DOHH2 (cell line): ENCODE results near the gene LRRC8E.

Experiments
- EZH2phosphoT487 ChIP-seq: fragments of 200-600 bp; sonication (generic); IDR thresholded peaks from 2 replicates; pipeline ENCODE4 v1.6.1; 2017; ENCODE audit warnings: borderline replicate concordance, mild to moderate bottlenecking, antibody characterized with exemption, low read length, moderate library complexity, mixed read lengths
- TF ChIP-seq, protein P1 (sequence below): fragments of 200-600 bp; sonication (generic); IDR thresholded peaks from one replicate; pipeline ENCODE4 v1.5.1; 2014; ENCODE audit warnings: antibody characterized with exemption, mild to moderate bottlenecking, low read depth, low read length; ENCODE audit not compliant: poor library complexity, severe bottlenecking

DNA sequence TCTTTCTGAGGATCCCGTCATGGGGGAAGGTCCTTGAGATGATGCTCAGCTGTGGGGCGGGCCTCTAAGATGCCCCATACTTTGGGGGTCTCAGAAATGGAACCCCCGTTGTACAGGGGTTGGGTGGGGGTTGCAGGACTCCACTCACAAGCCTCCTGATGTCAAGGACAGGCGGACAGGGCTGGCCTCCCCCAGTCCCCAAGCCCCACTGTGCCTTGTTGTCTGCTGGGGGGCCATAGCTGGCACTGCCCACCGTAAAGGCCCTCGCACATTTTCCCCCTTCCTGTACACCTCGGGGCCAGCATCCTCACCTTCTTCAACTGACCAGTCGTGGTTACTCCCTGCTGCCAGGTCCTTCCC is 34.5 kb downstream of the LRRC8E start:
- TF ChIP-seq, protein P1, sequence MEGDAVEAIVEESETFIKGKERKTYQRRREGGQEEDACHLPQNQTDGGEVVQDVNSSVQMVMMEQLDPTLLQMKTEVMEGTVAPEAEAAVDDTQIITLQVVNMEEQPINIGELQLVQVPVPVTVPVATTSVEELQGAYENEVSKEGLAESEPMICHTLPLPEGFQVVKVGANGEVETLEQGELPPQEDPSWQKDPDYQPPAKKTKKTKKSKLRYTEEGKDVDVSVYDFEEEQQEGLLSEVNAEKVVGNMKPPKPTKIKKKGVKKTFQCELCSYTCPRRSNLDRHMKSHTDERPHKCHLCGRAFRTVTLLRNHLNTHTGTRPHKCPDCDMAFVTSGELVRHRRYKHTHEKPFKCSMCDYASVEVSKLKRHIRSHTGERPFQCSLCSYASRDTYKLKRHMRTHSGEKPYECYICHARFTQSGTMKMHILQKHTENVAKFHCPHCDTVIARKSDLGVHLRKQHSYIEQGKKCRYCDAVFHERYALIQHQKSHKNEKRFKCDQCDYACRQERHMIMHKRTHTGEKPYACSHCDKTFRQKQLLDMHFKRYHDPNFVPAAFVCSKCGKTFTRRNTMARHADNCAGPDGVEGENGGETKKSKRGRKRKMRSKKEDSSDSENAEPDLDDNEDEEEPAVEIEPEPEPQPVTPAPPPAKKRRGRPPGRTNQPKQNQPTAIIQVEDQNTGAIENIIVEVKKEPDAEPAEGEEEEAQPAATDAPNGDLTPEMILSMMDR: no peak
- no peak for TF ChIP-seq EZH2phosphoT487
